A549 treated with Hydrocortisone at 1 μM for 4 hours (cell line): ENCODE measurements around the gene BPI. TPM values are rescaled to one million over a fixed set of nuclear protein-coding genes. Genes with fewer than 3 reads are reported as not detected.

Experiments used
- total RNA-seq: library from RNA; stranded (reverse); fragments of 200-300 nt; extraction: Qiagen RNA extraction; gene quantifications from 5 replicates; pipeline ENCODE4 v1.2.3, GENCODE V29; 2022

BPI gene
- total RNA-seq = not detected in 5 replicates

DNA sequence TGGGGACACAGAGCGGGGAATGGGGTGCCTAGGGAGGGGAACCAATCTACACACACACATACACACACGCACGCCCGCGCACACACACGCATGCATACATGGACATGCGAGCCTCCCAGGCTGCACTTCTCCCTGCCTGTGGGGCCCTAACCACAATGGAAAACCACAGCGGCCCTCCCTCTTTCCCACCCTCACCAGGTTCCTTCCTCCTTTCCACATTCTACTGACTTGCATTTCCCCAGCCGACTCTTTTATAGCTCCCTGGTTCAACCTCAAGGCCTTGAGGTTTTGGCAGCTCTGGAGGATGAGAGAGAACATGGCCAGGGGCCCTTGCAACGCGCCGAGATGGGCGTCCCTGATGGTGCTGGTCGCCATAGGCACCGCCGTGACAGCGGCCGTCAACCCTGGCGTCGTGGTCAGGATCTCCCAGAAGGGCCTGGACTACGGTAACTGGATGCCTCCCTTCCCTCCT is at the start of gene BPI:
Gene BPI, plus strand, starts transcription at position 249 of the 472 bp plus-strand sequence. Its CDS starts 68 bp downstream, at position 317.

DNA sequence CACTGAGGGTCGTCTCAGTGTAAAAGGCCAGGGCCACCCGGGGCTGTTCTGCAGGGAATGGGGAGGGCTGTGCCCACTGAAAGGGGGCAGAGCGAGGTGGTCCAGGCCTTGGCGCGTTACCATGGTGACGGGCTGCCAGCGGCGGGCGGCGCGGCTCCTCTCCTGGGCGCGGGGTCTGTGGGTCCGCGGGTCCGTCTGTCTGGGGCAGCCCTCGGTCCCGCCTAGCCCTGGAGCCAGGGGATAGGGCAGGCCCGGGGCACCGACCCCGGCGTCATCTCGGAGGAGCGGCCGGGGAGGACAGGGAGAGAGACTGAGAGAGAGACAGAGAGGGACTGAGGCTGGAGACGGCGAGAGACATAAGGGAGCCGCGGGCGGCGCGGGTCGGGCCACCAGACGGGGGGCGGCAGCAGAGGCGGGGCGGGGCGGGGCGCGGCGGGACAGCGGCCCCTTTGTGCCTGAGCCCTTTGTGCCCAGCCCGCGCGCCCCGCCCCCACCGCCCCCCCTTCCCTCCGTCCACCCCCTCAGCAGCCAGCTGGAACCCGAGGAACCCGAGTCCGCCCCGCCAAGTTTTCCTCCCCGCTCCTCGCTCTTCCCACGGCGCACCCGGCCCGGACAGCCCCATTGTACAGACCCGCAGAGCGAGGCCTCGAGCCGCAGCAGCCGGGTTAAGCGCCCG is 43.4 kb upstream of the BPI start, which contains the start of gene KIAA1755:
Gene KIAA1755, minus strand, starts transcription at position 358 of the 676 bp plus-strand sequence. Its CDS starts 235 bp downstream, at position 123.

DNA sequence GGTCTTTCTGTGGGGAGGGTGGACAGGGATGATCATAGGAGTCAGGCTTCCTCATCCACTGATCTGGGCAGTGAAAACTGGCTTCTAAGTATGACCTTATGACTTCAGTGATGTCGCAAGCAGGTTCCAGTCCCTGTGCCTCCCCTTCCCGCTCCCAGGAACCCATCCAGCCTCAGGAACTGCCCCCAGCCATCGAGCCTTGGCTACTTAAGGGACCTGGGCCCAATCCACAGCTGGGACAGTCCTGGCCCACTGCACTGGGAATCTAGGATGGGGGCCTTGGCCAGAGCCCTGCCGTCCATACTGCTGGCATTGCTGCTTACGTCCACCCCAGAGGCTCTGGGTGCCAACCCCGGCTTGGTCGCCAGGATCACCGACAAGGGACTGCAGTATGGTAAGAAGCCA is 42.3 kb downstream of the BPI start, which contains the start of gene LBP:
Gene LBP, plus strand, starts transcription at position 236 of the 405 bp plus-strand sequence. Its CDS starts 35 bp downstream, at position 271.

Other genes starting within 250 kb of the BPI start
- 336 to 542 TPM (median 501 TPM) in 5 replicates for gene TGM2, start 138.9 kb upstream of the BPI start, total RNA-seq
- gene KIAA1755, start 43.4 kb upstream of the BPI start, total RNA-seq = 0.08 to 0.23 TPM (median 0.15 TPM) in 5 replicates
- 0.81 to 1.6 TPM (median 1.3 TPM) in 5 replicates for gene LBP, start 42.3 kb downstream of the BPI start, total RNA-seq
- 169 to 213 TPM (median 197 TPM) in 5 replicates for gene SNHG17, start 131.2 kb downstream of the BPI start, total RNA-seq
- gene RALGAPB, start 168.7 kb downstream of the BPI start, total RNA-seq = 12.5 to 20.5 TPM (median 18.3 TPM) in 5 replicates